WTC11 (cell line): ENCODE results near the gene COLQ. TPM values are rescaled to one million over a fixed set of nuclear protein-coding genes. Genes with fewer than 3 reads are reported as not detected.

Experiments
- ATAC-seq: fragments of 200-7000 bp; cut with Tn5 transposase; 2 replicates; pipeline ENCODE4 v1.10.0; 2021; ENCODE audit warnings: mild to moderate bottlenecking, moderate library complexity
- CTCF ChIA-PET: fragments of 300-600 bp; sonication (Branson Sonifier 250); formaldehyde crosslinking; loops from one replicate; lab custom pipeline; 2021; ENCODE audit warnings: antibody characterized with exemption; lab: Charles Lee
- POLR2A ChIA-PET: fragments of 350-600 bp; sonication (Branson Sonifier 250); formaldehyde crosslinking; loops from one replicate; lab custom pipeline; 2021; ENCODE audit warnings: antibody characterized with exemption; lab: Charles Lee
- DNase-seq: peaks from one replicate; pipeline ENCODE4 v3.0.0; 2021; ENCODE audit warnings: low spot score
- H3K27ac Mint-ChIP-seq: 2 replicates; pipeline ENCODE4 v1.8.0; 2021; ENCODE audit warnings: mixed read lengths
- H3K27me3 Mint-ChIP-seq: 2 replicates; pipeline ENCODE4 v1.8.0; 2021; ENCODE audit warnings: low read depth, mild to moderate bottlenecking, moderate library complexity, mixed read lengths
- H3K36me3 Mint-ChIP-seq: 2 replicates; pipeline ENCODE4 v1.8.0; 2021; ENCODE audit warnings: mixed read lengths
- H3K4me1 Mint-ChIP-seq: 2 replicates; pipeline ENCODE4 v1.8.0; 2022; ENCODE audit warnings: mixed read lengths
- H3K4me3 Mint-ChIP-seq: 2 replicates; pipeline ENCODE4 v1.8.0; 2021; ENCODE audit warnings: mild to moderate bottlenecking, moderate library complexity, mixed read lengths
- H3K9me3 Mint-ChIP-seq: 2 replicates; pipeline ENCODE4 v1.8.0; 2021; ENCODE audit warnings: mixed read lengths
- ETV6 ChIP-seq: sonication (generic); formaldehyde crosslinking; IDR thresholded peaks from 2 replicates; pipeline ENCODE4 v1.8.1; 2022; ENCODE audit warnings: mild to moderate bottlenecking, missing genetic modification reagents
- GABPB1 ChIP-seq: sonication (generic); formaldehyde crosslinking; IDR thresholded peaks from 2 replicates; pipeline ENCODE4 v1.8.1; 2023; ENCODE audit warnings: mild to moderate bottlenecking, missing genetic modification reagents
- MAX ChIP-seq: sonication (generic); formaldehyde crosslinking; IDR thresholded peaks from 2 replicates; pipeline ENCODE4 v1.8.0; 2022; ENCODE audit warnings: mild to moderate bottlenecking, missing genetic modification reagents
- MLX ChIP-seq: sonication (generic); formaldehyde crosslinking; IDR thresholded peaks from 2 replicates; pipeline ENCODE4 v1.8.1; 2023; ENCODE audit warnings: mild to moderate bottlenecking, missing genetic modification reagents, moderate library complexity
- MXD4 ChIP-seq: fragments of 250-450 bp; sonication (Bioruptor Pico); IDR thresholded peaks from 2 replicates; pipeline ENCODE4 v1.8.0; 2021; ENCODE audit warnings: mild to moderate bottlenecking, moderate library complexity, borderline replicate concordance
- NR2C2 ChIP-seq: sonication (generic); formaldehyde crosslinking; IDR thresholded peaks from 2 replicates; pipeline ENCODE4 v1.8.0; 2022; ENCODE audit warnings: mild to moderate bottlenecking, missing genetic modification reagents
- OVOL2 ChIP-seq: fragments of 250-450 bp; sonication (Bioruptor Pico); IDR thresholded peaks from 2 replicates; pipeline ENCODE4 v1.9.0; 2021; ENCODE audit warnings: mild to moderate bottlenecking, borderline replicate concordance
- SMAD3 ChIP-seq: sonication (generic); formaldehyde crosslinking; IDR thresholded peaks from 2 replicates; pipeline ENCODE4 v1.8.0; 2022; ENCODE audit warnings: missing genetic modification reagents, mild to moderate bottlenecking, borderline replicate concordance
- ZBTB21 ChIP-seq: sonication (generic); formaldehyde crosslinking; IDR thresholded peaks from 2 replicates; pipeline ENCODE4 v1.8.1; 2023; ENCODE audit warnings: mild to moderate bottlenecking, missing genetic modification reagents, borderline replicate concordance
- ZNF138 ChIP-seq: sonication (generic); formaldehyde crosslinking; conservative IDR thresholded peaks from 2 replicates; pipeline ENCODE4 v1.8.1; 2022; ENCODE audit warnings: mild to moderate bottlenecking, moderate library complexity, missing genetic modification reagents
- ZNF219 ChIP-seq: sonication (generic); formaldehyde crosslinking; IDR thresholded peaks from 2 replicates; pipeline ENCODE4 v1.8.0; 2023; ENCODE audit warnings: missing genetic modification reagents, mild to moderate bottlenecking, borderline replicate concordance
- ZNF281 ChIP-seq: sonication (generic); formaldehyde crosslinking; IDR thresholded peaks from 2 replicates; pipeline ENCODE4 v1.8.0; 2023; ENCODE audit warnings: mild to moderate bottlenecking, missing genetic modification reagents
- ZNF317 ChIP-seq: sonication (generic); formaldehyde crosslinking; IDR thresholded peaks from 2 replicates; pipeline ENCODE4 v1.8.1; 2023; ENCODE audit warnings: low read depth, mild to moderate bottlenecking, moderate library complexity, missing genetic modification reagents, borderline replicate concordance
- ZNF396 ChIP-seq: fragments of 250-450 bp; sonication (Bioruptor Pico); IDR thresholded peaks from 2 replicates; pipeline ENCODE4 v1.8.0; 2021; ENCODE audit warnings: mild to moderate bottlenecking, moderate library complexity, borderline replicate concordance
- ZNF425 ChIP-seq: fragments of 250-450 bp; sonication (Bioruptor Pico); conservative IDR thresholded peaks from 2 replicates; pipeline ENCODE4 v1.9.0; 2021; ENCODE audit warnings: mild to moderate bottlenecking
- ZNF512 ChIP-seq: sonication (generic); formaldehyde crosslinking; IDR thresholded peaks from 2 replicates; pipeline ENCODE4 v1.8.1; 2022; ENCODE audit warnings: missing genetic modification reagents, borderline replicate concordance
- ZNF532 ChIP-seq: fragments of 250-450 bp; sonication (Bioruptor Pico); IDR thresholded peaks from 2 replicates; pipeline ENCODE4 v1.9.0; 2021; ENCODE audit warnings: mild to moderate bottlenecking, borderline replicate concordance
- total RNA-seq: library from RNA; stranded (reverse); gene quantifications from 3 replicates; pipeline ENCODE4 v1.2.3, GENCODE V29; 2021
- TF ChIP-seq, protein P1 (sequence below): sonication (generic); formaldehyde crosslinking; conservative IDR thresholded peaks from 2 replicates; pipeline ENCODE4 v1.8.1; 2022; ENCODE audit warnings: mild to moderate bottlenecking, missing genetic modification reagents
- TF ChIP-seq, protein P2 (sequence below): sonication (generic); formaldehyde crosslinking; IDR thresholded peaks from 2 replicates; pipeline ENCODE4 v1.8.1; 2023; ENCODE audit warnings: mild to moderate bottlenecking, missing genetic modification reagents
- TF ChIP-seq, protein P3 (sequence below): sonication (generic); formaldehyde crosslinking; IDR thresholded peaks from 2 replicates; pipeline ENCODE4 v1.8.1; 2023; ENCODE audit warnings: mild to moderate bottlenecking, missing genetic modification reagents, moderate library complexity

The COLQ gene
- total RNA-seq, 1 experiment from 2014 or later: 2.2 TPM

DNA sequence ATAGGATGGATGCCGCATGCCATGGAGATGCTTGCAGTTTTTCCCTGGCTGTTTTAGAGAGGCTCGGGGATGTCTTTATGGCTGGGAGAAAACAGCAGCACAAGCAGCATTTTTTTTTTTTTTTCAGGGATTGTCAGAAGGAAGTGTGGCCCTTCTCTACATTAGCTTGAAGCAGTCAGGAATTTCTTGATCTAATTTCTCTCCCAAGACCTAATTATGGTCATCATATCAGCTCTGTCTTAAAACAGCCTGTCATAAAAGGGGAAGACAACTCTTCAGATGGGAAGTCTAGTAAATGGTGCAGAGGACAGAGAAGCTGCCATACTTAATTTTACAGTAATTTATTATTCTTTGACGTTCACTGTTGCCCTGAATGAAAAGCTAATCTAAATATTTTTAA, 49.6 kb downstream of the COLQ start:
- no peak overlapping the region for H3K4me3 Mint-ChIP-seq
- POLR2A ChIA-PET: no interaction called here
- CTCF ChIA-PET: interaction anchor here (0.9 to 1.7 kb wide), 3 partner anchors 17 to 204 kb away, joined by 4 to 5 read pairs (median 4); no protein-coding TSS in a partner anchor
- peaks cover 5% of the 10 kb centered on the region for H3K4me1 Mint-ChIP-seq
- no peak overlapping the region for H3K27ac Mint-ChIP-seq
- ATAC-seq: no peak
- no peak for DNase-seq
- H3K36me3 Mint-ChIP-seq: no peaks in the 10 kb centered on the region
- no peaks in the 10 kb centered on the region; the same call in 1 of the 2 replicates for H3K27me3 Mint-ChIP-seq
- TF ChIP-seq MXD4 (CRISPR knock-in tag) (no peak), NR2C2 (CRISPR knock-in tag) (no peak), ZNF317 (CRISPR knock-in tag) (no peak), ZNF138 (CRISPR knock-in tag) (no peak), ZNF396 (no peak), ZBTB21 (no peak), ZNF425 (CRISPR knock-in tag) (no peak), ZNF281 (CRISPR knock-in tag) (no peak), MLX (no peak), OVOL2 (CRISPR knock-in tag) (no peak), SMAD3 (CRISPR knock-in tag) (no peak), ETV6 (CRISPR knock-in tag) (no peak), ZNF219 (CRISPR knock-in tag) (no peak), GABPB1 (CRISPR knock-in tag) (no peak)
- TF ChIP-seq, protein P1, sequence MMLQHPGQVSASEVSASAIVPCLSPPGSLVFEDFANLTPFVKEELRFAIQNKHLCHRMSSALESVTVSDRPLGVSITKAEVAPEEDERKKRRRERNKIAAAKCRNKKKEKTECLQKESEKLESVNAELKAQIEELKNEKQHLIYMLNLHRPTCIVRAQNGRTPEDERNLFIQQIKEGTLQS: no peak
- TF ChIP-seq, protein P2, sequence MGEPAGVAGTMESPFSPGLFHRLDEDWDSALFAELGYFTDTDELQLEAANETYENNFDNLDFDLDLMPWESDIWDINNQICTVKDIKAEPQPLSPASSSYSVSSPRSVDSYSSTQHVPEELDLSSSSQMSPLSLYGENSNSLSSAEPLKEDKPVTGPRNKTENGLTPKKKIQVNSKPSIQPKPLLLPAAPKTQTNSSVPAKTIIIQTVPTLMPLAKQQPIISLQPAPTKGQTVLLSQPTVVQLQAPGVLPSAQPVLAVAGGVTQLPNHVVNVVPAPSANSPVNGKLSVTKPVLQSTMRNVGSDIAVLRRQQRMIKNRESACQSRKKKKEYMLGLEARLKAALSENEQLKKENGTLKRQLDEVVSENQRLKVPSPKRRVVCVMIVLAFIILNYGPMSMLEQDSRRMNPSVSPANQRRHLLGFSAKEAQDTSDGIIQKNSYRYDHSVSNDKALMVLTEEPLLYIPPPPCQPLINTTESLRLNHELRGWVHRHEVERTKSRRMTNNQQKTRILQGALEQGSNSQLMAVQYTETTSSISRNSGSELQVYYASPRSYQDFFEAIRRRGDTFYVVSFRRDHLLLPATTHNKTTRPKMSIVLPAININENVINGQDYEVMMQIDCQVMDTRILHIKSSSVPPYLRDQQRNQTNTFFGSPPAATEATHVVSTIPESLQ (CRISPR knock-in tag): no peak
- TF ChIP-seq, protein P3, sequence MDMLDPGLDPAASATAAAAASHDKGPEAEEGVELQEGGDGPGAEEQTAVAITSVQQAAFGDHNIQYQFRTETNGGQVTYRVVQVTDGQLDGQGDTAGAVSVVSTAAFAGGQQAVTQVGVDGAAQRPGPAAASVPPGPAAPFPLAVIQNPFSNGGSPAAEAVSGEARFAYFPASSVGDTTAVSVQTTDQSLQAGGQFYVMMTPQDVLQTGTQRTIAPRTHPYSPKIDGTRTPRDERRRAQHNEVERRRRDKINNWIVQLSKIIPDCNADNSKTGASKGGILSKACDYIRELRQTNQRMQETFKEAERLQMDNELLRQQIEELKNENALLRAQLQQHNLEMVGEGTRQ (CRISPR knock-in tag): no peak
- no peaks in the 10 kb centered on the region for H3K9me3 Mint-ChIP-seq

- DNase-seq (no peak), ATAC-seq (no peak)
- no peaks in the 10 kb centered on the region for H3K9me3 Mint-ChIP-seq
- no peak overlapping the region for H3K4me3 Mint-ChIP-seq
- peaks cover 5% of the 10 kb centered on the region for H3K4me1 Mint-ChIP-seq
- H3K27ac Mint-ChIP-seq: no peak overlapping the region
- H3K36me3 Mint-ChIP-seq: no peaks in the 10 kb centered on the region
- H3K27me3 Mint-ChIP-seq: no peaks in the 10 kb centered on the region; the same call in 1 of the 2 replicates
- ChIA-PET POLR2A (no interaction called here), CTCF (interaction anchor here (1.6 kb wide), 1 partner anchor 203 kb away, joined by 4 read pairs; no protein-coding TSS in a partner anchor)
- TF ChIP-seq ZNF532 (CRISPR knock-in tag): no peak
- no peak for TF ChIP-seq MAX (CRISPR knock-in tag)
- no peak for TF ChIP-seq ZNF512 (CRISPR knock-in tag)
Observed at GRCh38 chr3:15470849-15471248, 50.7 kb downstream of the COLQ start.
